GM23338 (cell line): ENCODE measurements around the gene NRCAM. TPM values are rescaled to one million over a fixed set of nuclear protein-coding genes. Genes with fewer than 3 reads are reported as not detected.

Experiments used
- ATAC-seq: fragments of 200-7000 bp; cut with Tn5 transposase; 3 replicates; pipeline ENCODE4 v1.9.1; 2020
- DNase-seq: peaks from one replicate; pipeline ENCODE4 v3.0.0-alpha.2; 2015; ENCODE audit warnings: low spot score
- H2AFZ ChIP-seq: fragments of 200-600 bp; sonication (generic); 2 replicates; pipeline ENCODE4 v1.8.0; 2016; ENCODE audit warnings: antibody characterized with exemption, mild to moderate bottlenecking, moderate library complexity
- H3F3A ChIP-seq: fragments of 200-600 bp; sonication (generic); replicated peaks from 2 replicates; pipeline ENCODE4 v1.8.0; 2017; ENCODE audit warnings: antibody characterized with exemption, mixed run types, low read depth
- H3K27ac ChIP-seq: fragments of 200-600 bp; sonication (generic); 2 replicates; pipeline ENCODE4 v1.6.1; 2016; ENCODE audit warnings: low read depth
- H3K27me3 ChIP-seq: fragments of 200-600 bp; sonication (generic); 2 replicates; pipeline ENCODE4 v1.8.0; 2016; ENCODE audit warnings: mild to moderate bottlenecking, mixed run types, moderate library complexity; ENCODE audit not compliant: insufficient read depth
- H3K36me3 ChIP-seq: fragments of 200-600 bp; sonication (generic); 2 replicates; pipeline ENCODE4 v1.8.0; 2016; ENCODE audit warnings: mild to moderate bottlenecking; ENCODE audit not compliant: insufficient read depth
- H3K4me1 ChIP-seq: fragments of 200-600 bp; sonication (generic); 2 replicates; pipeline ENCODE4 v1.8.0; 2016; ENCODE audit warnings: mild to moderate bottlenecking, moderate library complexity; ENCODE audit not compliant: insufficient read depth
- H3K4me2 ChIP-seq: fragments of 200-600 bp; sonication (generic); 2 replicates; pipeline ENCODE4 v1.7.1; 2017; ENCODE audit warnings: mixed run types
- H3K4me3 ChIP-seq: fragments of 200-600 bp; sonication (generic); 2 replicates; pipeline ENCODE4 v1.6.1; 2016; ENCODE audit warnings: mixed run types
- H3K79me2 ChIP-seq: fragments of 200-600 bp; sonication (generic); replicated peaks from 2 replicates; pipeline ENCODE4 v1.8.0; 2017; ENCODE audit warnings: mild to moderate bottlenecking; ENCODE audit not compliant: insufficient read depth
- H3K9me2 ChIP-seq: fragments of 200-600 bp; sonication (generic); 2 replicates; pipeline ENCODE4 v1.8.0; 2017; ENCODE audit not compliant: insufficient read depth
- H4K20me1 ChIP-seq: fragments of 200-600 bp; sonication (generic); replicated peaks from 2 replicates; pipeline ENCODE4 v1.8.0; 2017; ENCODE audit warnings: mild to moderate bottlenecking; ENCODE audit not compliant: insufficient read depth
- H3K27ac Mint-ChIP-seq: 2 replicates; pipeline ENCODE4 v1.8.0; 2020; ENCODE audit warnings: inconsistent platforms, mild to moderate bottlenecking, moderate library complexity, mixed read lengths
- H3K27me3 Mint-ChIP-seq: 3 replicates; pipeline ENCODE4 v1.8.0; 2022; ENCODE audit warnings: low read depth, mild to moderate bottlenecking, moderate library complexity, mixed read lengths, inconsistent platforms; ENCODE audit not compliant: insufficient read depth, poor library complexity
- H3K36me3 Mint-ChIP-seq: 3 replicates; pipeline ENCODE4 v1.8.0; 2021; ENCODE audit warnings: low read depth, mild to moderate bottlenecking, inconsistent platforms, moderate library complexity, mixed read lengths
- H3K4me1 Mint-ChIP-seq: 3 replicates; pipeline ENCODE4 v1.8.0; 2020; ENCODE audit warnings: mild to moderate bottlenecking, inconsistent platforms, mixed read lengths
- H3K4me3 Mint-ChIP-seq: 3 replicates; pipeline ENCODE4 v1.8.0; 2021; ENCODE audit warnings: moderate library complexity, mild to moderate bottlenecking, inconsistent platforms, mixed read lengths
- H3K9me3 Mint-ChIP-seq: 3 replicates; pipeline ENCODE4 v1.8.0; 2020; ENCODE audit warnings: moderate library complexity, mild to moderate bottlenecking, inconsistent platforms, mixed read lengths
- CREB1 ChIP-seq: fragments of 250-450 bp; sonication (Bioruptor Pico); IDR thresholded peaks from 2 replicates; pipeline ENCODE4 v1.5.0; 2020; ENCODE audit warnings: low read depth, mild to moderate bottlenecking, moderate library complexity
- CTCF ChIP-seq, 2 experiments: fragments of 200-600 bp in 1 of 2; sonication (generic) in 1 of 2; conservative IDR thresholded peaks; 2 replicates each; pipeline versions ENCODE4 v1.5.1 to v1.6.1; 2016 to 2017; ENCODE audit warnings: antibody characterized with exemption in 2 of 2, low read depth in 2 of 2, mild to moderate bottlenecking in 2 of 2, moderate library complexity in 1 of 2
- ETS1 ChIP-seq: IDR thresholded peaks from 2 replicates; pipeline ENCODE4 v1.6.1; 2016; ENCODE audit warnings: antibody characterized with exemption
- EZH2 ChIP-seq: fragments of 200-600 bp; sonication (generic); IDR thresholded peaks from one replicate; pipeline ENCODE4 v1.8.0; 2017; ENCODE audit warnings: antibody characterized with exemption, mild to moderate bottlenecking, low read depth; ENCODE audit not compliant: unreplicated experiment
- EZH2phosphoT487 ChIP-seq: fragments of 200-600 bp; sonication (generic); IDR thresholded peaks from one replicate; pipeline ENCODE4 v1.8.1; 2018; ENCODE audit warnings: antibody characterized with exemption; ENCODE audit not compliant: unreplicated experiment
- JUNB ChIP-seq: IDR thresholded peaks from one replicate; pipeline ENCODE4 v1.6.1; 2016; ENCODE audit warnings: antibody characterized with exemption; ENCODE audit not compliant: unreplicated experiment
- NANOG ChIP-seq: IDR thresholded peaks from 2 replicates; pipeline ENCODE4 v1.6.1; 2016; ENCODE audit warnings: antibody characterized with exemption, borderline replicate concordance
- POLR2AphosphoS5 ChIP-seq: IDR thresholded peaks from 2 replicates; pipeline ENCODE4 v1.6.1; 2016; ENCODE audit warnings: antibody characterized with exemption, low read depth
- REST ChIP-seq: IDR thresholded peaks from one replicate; pipeline ENCODE4 v1.6.1; 2018; ENCODE audit warnings: antibody characterized with exemption; ENCODE audit not compliant: unreplicated experiment
- STAT1 ChIP-seq: IDR thresholded peaks from one replicate; pipeline ENCODE4 v1.6.1; 2016; ENCODE audit warnings: antibody characterized with exemption; ENCODE audit not compliant: unreplicated experiment
- ZNF114 ChIP-seq: fragments of 250-450 bp; sonication (Bioruptor Pico); IDR thresholded peaks from 2 replicates; pipeline ENCODE4 v1.5.0; 2020; ENCODE audit warnings: mild to moderate bottlenecking, moderate library complexity
- ZNF331 ChIP-seq: fragments of 250-450 bp; sonication (Bioruptor Pico); IDR thresholded peaks from 2 replicates; pipeline ENCODE4 v1.5.0; 2020; ENCODE audit warnings: low read depth, mild to moderate bottlenecking, moderate library complexity
- ZNF462 ChIP-seq: fragments of 250-450 bp; sonication (Bioruptor Pico); IDR thresholded peaks from 2 replicates; pipeline ENCODE4 v1.5.0; 2020; ENCODE audit warnings: mild to moderate bottlenecking, moderate library complexity
- polyA plus RNA-seq: library from polyadenylated mRNA; unstranded; fragments of >200 nt; fragmentation: Nextera tagmentation; extraction: Ambion mirVana; gene quantifications from 2 replicates; pipeline ENCODE4 v1.2.1, GENCODE V29; 2016
- total RNA-seq: library from RNA; depleted of rRNA; stranded (reverse); fragments of >200 nt; shearing (Covaris generic); gene quantifications from 2 replicates; pipeline ENCODE4 v1.2.3, GENCODE V29; 2014

Gene NRCAM
- total and polyA plus RNA-seq, 2 experiments from 2014 or later: 2.5 to 6.8 TPM

- Mint-ChIP-seq H3K27me3 (peaks cover 2% of the 10 kb centered on the region), H3K4me1 (peaks cover 14% of the 10 kb centered on the region), H3K27ac (no peak overlapping the region), H3K36me3 (no peaks in the 10 kb centered on the region), H3K4me3 (no peak overlapping the region), H3K9me3 (no peaks in the 10 kb centered on the region)
- peaks cover 12% of the 10 kb centered on the region for H3K4me1 ChIP-seq
- H3K27me3 ChIP-seq: no peaks in the 10 kb centered on the region
- no peaks in the 10 kb centered on the region for H3K36me3 ChIP-seq
- TF ChIP-seq EZH2: no peak
- TF ChIP-seq REST: no peak
- TF ChIP-seq JUNB: no peak
- TF ChIP-seq EZH2phosphoT487: no peak
- no peak for TF ChIP-seq ETS1
- no peak for TF ChIP-seq ZNF331
- no peak for TF ChIP-seq POLR2AphosphoS5
- no peak for TF ChIP-seq CREB1 (CRISPR knock-in tag)
- no peak for TF ChIP-seq CTCF (conservative IDR thresholded peaks at IDR 0.05; ENCODE audit: low read depth in 2 of 2)
- no peak for TF ChIP-seq NANOG
- TF ChIP-seq STAT1: no peak
- TF ChIP-seq ZNF462: no peak
- no peak for TF ChIP-seq ZNF114 (CRISPR knock-in tag)
- H3K4me2 ChIP-seq: no peak overlapping the region
- H3K4me3 ChIP-seq: no peak overlapping the region
- H3K27ac ChIP-seq: no peak overlapping the region
- H2AFZ ChIP-seq: no peak overlapping the region
- ATAC-seq (no peak), DNase-seq (no peak)
- H3K79me2 ChIP-seq: no peaks in the 10 kb centered on the region
- H3K9me2 ChIP-seq: no peaks in the 10 kb centered on the region
- no peaks in the 10 kb centered on the region for H3F3A ChIP-seq
- no peaks in the 10 kb centered on the region for H4K20me1 ChIP-seq
These were observed 168.4 kb downstream of the NRCAM start for GRCh38 chr7:108287857-108288256.
